Measurements from ENCODE around the gene ENC1. TPM values are rescaled to one million over a fixed set of nuclear protein-coding genes. Genes with fewer than 3 reads are reported as not detected.

ENC1 gene
- total RNA-seq, 1 experiment from 2014 or later, result 104 TPM

DNA sequence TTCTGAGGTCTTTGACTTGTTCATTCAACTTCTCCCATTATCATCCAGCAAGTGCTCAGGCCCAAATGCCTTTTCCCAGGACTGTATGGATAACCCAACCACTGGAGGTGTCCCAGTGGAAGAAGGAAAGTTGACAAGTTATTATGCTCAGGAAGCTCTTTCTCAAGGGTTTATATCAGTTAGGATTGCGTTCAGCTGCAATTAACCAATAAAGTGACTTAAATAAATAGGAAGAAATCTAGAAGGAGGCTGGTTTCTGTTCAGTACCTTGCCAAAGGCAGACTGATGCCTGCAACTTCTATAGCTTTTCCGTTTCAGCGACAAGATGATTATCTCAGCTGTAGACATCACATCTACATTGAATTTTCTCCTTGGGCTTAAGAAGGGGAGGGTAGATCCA lies 52.1 kb downstream of the ENC1 start:
- Histone ChIP-seq H3K4me3 (no peak overlapping the region), H3K4me1 (peaks cover 19% of the 10 kb centered on the region), H3K27me3 (no peaks in the 10 kb centered on the region), H3K36me3 (no peaks in the 10 kb centered on the region), H3K9me3 (replicated peaks) (no peaks in the 10 kb centered on the region), H3K27ac (no peak overlapping the region)
- no peak for DNase-seq

DNA sequence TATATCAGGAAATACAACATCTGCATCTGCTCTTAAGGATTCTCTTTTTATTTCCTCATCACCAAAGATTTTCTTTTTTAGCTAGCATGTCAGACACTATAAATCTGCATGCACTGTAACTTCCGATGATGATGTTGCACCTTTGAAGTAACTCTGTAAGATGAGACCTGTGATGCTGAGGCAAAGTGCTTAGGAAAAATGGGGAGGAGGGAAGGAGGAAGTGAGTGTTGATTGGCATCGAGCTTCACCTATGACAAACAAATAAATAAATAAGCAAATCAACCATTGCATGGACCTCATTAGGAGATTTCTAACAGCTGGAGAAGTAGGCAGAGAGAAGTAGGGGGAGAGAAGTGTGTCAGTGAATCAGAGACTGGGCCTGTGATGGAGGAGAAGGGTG lies 52.6 kb downstream of the ENC1 start:
- no peaks in the 10 kb centered on the region for H3K9me3 ChIP-seq (replicated peaks)
- H3K27ac ChIP-seq, result no peak overlapping the region
- peak in 1 of 2 experiments; percentile 16 for DNase-seq
- H3K4me3 ChIP-seq, result no peak overlapping the region
- H3K36me3 ChIP-seq, result no peaks in the 10 kb centered on the region
- no peaks in the 10 kb centered on the region for H3K27me3 ChIP-seq
- H3K4me1 ChIP-seq, result peaks cover 19% of the 10 kb centered on the region

GRCh38 chr5:74587300-74587699 lies 53.2 kb downstream of the ENC1 start:
- DNase-seq, result peak; percentile 15 to 56
- Histone ChIP-seq H3K9me3 (replicated peaks) (no peaks in the 10 kb centered on the region), H3K27me3 (no peaks in the 10 kb centered on the region), H3K4me3 (no peak overlapping the region), H3K4me1 (peaks cover 19% of the 10 kb centered on the region), H3K27ac (no peak overlapping the region), H3K36me3 (no peaks in the 10 kb centered on the region)

DNA sequence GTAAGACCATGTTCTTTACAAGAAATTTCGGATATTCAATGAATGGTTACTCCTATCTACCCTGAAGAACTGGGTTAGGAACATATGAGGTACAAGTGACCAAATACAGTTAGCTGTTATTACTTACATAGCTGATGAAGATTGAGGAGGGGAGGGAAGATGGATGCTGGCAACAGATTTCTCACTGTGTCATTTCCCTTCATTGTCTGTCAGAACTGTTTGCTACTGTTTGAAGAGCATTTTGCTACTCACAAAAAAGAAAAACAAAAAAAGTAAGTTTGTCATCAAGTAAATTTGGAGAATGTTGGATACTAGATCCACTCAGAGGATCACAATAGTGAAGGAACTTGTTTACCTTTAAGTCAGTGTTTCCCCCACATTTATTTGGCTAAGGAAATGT lies 53.7 kb downstream of the ENC1 start:
- Histone ChIP-seq H3K27ac (no peak overlapping the region), H3K36me3 (no peaks in the 10 kb centered on the region), H3K4me3 (no peak overlapping the region), H3K27me3 (no peaks in the 10 kb centered on the region), H3K9me3 (replicated peaks) (no peaks in the 10 kb centered on the region), H3K4me1 (peaks cover 19% of the 10 kb centered on the region)
- no peak for DNase-seq

DNA sequence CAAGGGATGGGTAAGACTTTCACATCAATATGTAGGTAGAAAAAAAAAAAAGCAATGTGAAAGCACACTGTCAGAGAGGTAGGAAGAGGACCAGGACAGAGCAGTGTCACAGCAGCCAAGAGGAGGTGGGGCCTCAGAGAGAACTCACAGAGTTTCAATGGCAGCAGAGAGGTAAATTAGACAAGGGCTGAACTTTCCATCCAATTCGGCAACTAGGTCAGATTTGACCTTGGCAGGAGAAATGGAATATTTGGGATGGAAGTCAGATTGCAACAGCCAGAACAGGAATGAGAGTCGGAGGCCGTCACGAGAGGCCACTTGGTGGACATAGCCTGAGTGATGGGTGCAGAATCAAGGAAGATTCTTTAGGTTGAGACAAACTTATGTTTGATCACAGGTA lies 57.7 kb downstream of the ENC1 start:
- H3K36me3 ChIP-seq, result no peaks in the 10 kb centered on the region
- peaks cover 14% of the 10 kb centered on the region for H3K4me1 ChIP-seq
- no peaks in the 10 kb centered on the region for H3K27me3 ChIP-seq
- no peak overlapping the region for H3K4me3 ChIP-seq
- H3K27ac ChIP-seq, result no peak overlapping the region
- DNase-seq, result no peak
- no peaks in the 10 kb centered on the region for H3K9me3 ChIP-seq (replicated peaks)

DNA sequence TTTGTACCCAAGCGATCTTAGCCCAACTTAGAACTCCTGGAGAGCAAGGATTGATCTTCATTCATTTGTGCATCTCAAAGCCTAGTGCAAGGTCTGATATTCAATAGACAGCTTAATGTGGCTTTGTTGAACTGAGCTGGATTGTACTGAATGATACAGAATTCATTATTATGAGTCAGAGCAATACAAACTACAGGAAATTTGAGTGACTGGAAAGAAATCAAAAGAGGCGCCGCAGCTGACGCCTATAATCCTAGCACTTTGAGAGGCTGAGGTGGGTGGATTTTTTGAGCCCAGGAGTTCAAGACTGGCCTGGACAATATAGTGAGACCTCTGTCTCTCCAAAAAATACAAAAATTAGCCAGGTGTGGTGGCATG lies 58.6 kb downstream of the ENC1 start:
- Histone ChIP-seq H3K4me1 (peaks cover 5% of the 10 kb centered on the region), H3K9me3 (replicated peaks) (no peaks in the 10 kb centered on the region), H3K27me3 (no peaks in the 10 kb centered on the region), H3K36me3 (no peaks in the 10 kb centered on the region), H3K27ac (no peak overlapping the region), H3K4me3 (no peak overlapping the region)
- DNase-seq, result no peak

DNA sequence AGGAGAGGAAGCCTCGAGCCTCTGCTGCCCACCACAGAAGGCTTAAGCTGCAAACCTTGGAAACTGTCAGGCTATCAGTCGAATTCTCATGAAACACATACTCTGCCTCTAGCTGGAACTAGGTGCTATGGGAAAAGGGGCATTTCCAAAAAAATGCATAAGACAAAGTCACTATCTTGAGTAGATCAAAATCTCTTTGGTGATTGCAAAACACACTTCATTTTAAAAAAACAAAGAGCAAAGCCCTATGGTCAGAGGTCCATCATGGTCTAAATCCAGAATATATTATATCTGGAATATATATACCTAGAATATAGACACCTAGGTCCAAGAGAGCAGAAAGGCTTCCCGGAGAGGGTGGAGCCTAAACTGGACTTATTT lies 59.8 kb downstream of the ENC1 start:
- no peak for DNase-seq
- no peaks in the 10 kb centered on the region for H3K36me3 ChIP-seq

DNA sequence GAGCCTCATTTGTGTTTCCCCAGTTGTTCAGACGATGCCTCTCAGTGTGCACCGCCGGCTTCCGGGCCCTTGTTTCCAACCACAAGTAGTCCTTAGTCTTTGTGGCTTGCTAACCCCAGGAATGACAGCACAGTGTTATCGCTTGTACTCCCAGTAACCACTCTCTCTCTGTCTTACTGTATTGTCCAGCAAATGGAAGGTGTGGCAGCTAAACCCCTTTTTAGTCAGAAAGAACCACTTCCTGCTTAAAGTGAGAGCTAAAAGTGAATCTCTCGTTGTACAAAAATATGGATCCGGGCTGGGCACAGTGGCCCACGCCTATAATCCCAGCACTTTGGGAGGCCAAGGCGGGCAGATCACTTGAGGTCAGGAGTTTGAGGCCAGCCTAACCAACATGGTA lies 61.3 kb downstream of the ENC1 start:
- no peak overlapping the region for H3K4me3 ChIP-seq
- H3K4me1 ChIP-seq, result peaks cover 8% of the 10 kb centered on the region
- H3K36me3 ChIP-seq, result no peaks in the 10 kb centered on the region
- no peaks in the 10 kb centered on the region for H3K27me3 ChIP-seq
- DNase-seq, result peak; percentile 36 to 54
- H3K9me3 ChIP-seq (replicated peaks), result no peaks in the 10 kb centered on the region
- H3K27ac ChIP-seq, result no peak overlapping the region

More for the DNA sequence above, 59.8 kb downstream of the ENC1 start:
- Histone ChIP-seq H3K27ac (no peak overlapping the region), H3K4me3 (no peak overlapping the region), H3K9me3 (replicated peaks) (no peaks in the 10 kb centered on the region), H3K4me1 (peaks cover 5% of the 10 kb centered on the region), H3K27me3 (no peaks in the 10 kb centered on the region)

DNA sequence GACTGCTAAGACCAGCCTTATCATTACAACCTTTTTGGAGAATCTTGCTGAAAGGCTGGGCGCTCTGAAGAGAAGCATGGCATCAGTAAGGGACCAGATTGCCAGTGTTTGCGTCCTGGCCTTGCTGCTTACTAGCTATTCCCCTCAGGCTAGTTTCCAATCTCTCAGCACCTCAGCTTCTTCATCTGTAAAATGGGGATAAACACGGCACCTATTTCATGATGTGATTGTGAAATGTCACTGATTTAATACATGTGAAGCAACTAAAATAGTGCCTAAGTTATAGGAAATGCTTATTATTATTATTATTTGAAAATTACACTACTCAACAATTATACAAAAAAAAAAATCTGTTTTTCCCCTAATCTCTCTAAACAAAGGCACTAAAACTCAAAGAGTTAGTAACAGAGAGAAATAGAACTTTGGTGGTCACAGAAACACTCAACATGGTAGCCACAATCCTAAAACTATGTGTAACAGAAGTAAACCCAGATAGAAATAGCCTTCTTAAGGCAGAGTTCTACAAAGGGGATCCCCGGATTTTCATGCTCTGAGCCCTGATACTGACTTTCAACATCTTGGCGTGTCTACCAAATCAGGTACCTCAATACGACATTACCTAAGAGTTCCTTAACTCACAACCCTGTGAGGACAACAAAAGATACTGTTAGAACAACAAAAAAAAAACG lies 62.0 kb downstream of the ENC1 start:
- Histone ChIP-seq H3K9me3 (replicated peaks) (no peaks in the 10 kb centered on the region), H3K4me1 (peaks cover 8% of the 10 kb centered on the region), H3K27ac (no peak overlapping the region), H3K4me3 (no peak overlapping the region), H3K36me3 (no peaks in the 10 kb centered on the region), H3K27me3 (no peaks in the 10 kb centered on the region)
- no peak for DNase-seq

Other genes starting within 250 kb of the ENC1 start
- gene HEXB, start 44.5 kb upstream of the ENC1 start, total RNA-seq (2014; rRNA removed; shearing (Covaris generic)), result 43.0 and 46.8 TPM in 2 replicates
- gene GFM2, start 126.4 kb upstream of the ENC1 start, total RNA-seq (2014; rRNA removed; shearing (Covaris generic)), result 67.7 and 73.2 TPM in 2 replicates
- 162 and 188 TPM in 2 replicates for gene NSA2, start 126.5 kb upstream of the ENC1 start, total RNA-seq (2014; rRNA removed; shearing (Covaris generic))
- gene FAM169A, start 225.7 kb upstream of the ENC1 start, total RNA-seq (2014; rRNA removed; shearing (Covaris generic)), result 14.4 and 17.9 TPM in 2 replicates